Epithelial cell of proximal tubule (primary cell): ENCODE measurements around the gene CBX1. TPM values are rescaled to one million over a fixed set of nuclear protein-coding genes. Genes with fewer than 3 reads are reported as not detected.

Experiments
- DNase-seq: peaks from one replicate; pipeline ENCODE4 v3.0.0-alpha.2; 2011; ENCODE audit warnings: low read depth
- H3K4me3 ChIP-seq: 2 replicates; pipeline ENCODE4 v1.5.1; 2011; ENCODE audit warnings: low read depth, mild to moderate bottlenecking, low read length
- total RNA-seq: library from RNA; depleted of rRNA; stranded (reverse); fragments of >200 nt; gene quantifications from 2 replicates; pipeline ENCODE4 v1.2.3, GENCODE V29; 2015
- TF ChIP-seq, protein P1 (sequence below): conservative IDR thresholded peaks from 2 replicates; pipeline ENCODE4 v1.5.1; 2012; ENCODE audit warnings: low read depth, mild to moderate bottlenecking, low read length

The CBX1 gene
- total RNA-seq, 1 donor from 2014 or later, result 105 TPM

GRCh38 chr17:48057626-48058025 is 43.7 kb downstream of the CBX1 start:
- no peak for DNase-seq
- H3K4me3 ChIP-seq, result no peak overlapping the region
- TF ChIP-seq, protein P1, sequence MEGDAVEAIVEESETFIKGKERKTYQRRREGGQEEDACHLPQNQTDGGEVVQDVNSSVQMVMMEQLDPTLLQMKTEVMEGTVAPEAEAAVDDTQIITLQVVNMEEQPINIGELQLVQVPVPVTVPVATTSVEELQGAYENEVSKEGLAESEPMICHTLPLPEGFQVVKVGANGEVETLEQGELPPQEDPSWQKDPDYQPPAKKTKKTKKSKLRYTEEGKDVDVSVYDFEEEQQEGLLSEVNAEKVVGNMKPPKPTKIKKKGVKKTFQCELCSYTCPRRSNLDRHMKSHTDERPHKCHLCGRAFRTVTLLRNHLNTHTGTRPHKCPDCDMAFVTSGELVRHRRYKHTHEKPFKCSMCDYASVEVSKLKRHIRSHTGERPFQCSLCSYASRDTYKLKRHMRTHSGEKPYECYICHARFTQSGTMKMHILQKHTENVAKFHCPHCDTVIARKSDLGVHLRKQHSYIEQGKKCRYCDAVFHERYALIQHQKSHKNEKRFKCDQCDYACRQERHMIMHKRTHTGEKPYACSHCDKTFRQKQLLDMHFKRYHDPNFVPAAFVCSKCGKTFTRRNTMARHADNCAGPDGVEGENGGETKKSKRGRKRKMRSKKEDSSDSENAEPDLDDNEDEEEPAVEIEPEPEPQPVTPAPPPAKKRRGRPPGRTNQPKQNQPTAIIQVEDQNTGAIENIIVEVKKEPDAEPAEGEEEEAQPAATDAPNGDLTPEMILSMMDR, result no peak

GRCh38 chr17:48056879-48057278 is 44.4 kb downstream of the CBX1 start:
- no peak overlapping the region for H3K4me3 ChIP-seq
- TF ChIP-seq, protein P1, result no peak
- DNase-seq, result no peak

DNA sequence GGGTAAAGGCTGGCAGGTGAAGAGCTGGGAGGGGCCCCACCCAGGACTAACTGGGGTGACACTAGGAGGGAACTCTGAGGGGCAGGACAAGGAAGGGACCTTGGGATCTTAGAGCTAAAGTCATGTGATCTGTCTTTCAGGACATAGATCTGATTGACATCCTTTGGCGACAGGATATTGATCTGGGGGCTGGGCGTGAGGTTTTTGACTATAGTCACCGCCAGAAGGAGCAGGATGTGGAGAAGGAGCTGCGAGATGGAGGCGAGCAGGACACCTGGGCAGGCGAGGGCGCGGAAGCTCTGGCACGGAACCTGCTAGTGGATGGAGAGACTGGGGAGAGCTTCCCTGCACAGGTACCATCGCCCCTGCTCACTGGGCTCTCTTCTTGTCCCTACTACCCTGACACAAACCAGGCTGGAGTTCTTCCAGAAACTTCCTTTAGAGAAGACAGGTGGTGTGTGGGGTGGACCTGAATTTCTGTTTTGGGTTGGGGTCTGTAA is 45.0 kb downstream of the CBX1 start:
- no peak overlapping the region for H3K4me3 ChIP-seq
- DNase-seq, result no peak
- TF ChIP-seq, protein P1, result no peak

- no peak overlapping the region for H3K4me3 ChIP-seq
- TF ChIP-seq, protein P1, result no peak
- DNase-seq, result no peak
Observed at GRCh38 chr17:48055531-48056245, 45.6 kb downstream of the CBX1 start.

DNA sequence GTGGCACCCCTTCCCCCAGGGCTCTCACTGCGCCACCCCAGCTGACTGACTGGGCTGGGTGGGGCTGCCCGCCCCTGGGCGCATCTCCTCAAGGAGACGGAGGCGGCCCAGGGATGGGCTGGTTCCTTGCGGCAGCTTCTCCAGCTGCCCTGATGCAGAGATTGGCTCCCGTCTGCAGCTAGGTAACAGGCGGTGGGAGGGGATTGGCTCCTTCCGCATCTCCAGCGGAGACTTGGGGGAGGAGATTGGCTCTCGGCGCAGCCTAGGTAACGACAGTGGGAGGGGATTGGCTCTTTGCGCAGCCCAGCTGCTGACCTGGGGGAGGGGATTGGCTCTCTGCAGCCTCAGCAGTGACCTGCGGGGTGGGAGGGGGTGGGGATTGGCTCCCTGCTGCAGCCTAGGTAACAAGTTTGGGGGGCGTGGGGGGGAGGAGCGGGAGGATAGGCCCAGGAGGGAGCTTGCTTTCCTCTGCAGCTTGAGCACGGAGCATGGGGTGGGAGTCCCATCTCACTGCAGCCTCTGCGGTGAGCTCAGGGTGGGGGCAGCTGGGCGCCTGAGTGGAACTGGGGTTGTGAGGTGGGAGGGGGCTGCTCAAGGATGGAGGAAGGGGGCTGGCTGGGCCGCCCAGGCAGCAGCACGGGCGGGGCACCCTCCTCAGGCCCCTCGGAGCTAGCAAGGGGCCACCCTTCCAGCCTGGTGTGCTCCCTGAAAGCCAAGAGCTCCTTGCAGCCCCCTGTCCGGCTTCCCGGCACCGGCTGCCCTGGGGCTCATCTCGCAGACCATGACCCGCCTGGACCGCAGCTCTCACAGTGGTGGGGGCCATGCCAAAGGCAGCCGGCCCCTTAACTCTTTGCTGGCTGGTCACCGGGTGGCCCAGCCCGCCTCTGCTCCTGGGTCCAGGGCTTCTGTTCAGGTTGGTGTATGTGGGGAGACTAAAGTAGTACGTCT is 46.8 kb downstream of the CBX1 start:
- TF ChIP-seq, protein P1, result no peak
- no peak for DNase-seq
- peak overlapping the region; percentile 19 for H3K4me3 ChIP-seq

DNA sequence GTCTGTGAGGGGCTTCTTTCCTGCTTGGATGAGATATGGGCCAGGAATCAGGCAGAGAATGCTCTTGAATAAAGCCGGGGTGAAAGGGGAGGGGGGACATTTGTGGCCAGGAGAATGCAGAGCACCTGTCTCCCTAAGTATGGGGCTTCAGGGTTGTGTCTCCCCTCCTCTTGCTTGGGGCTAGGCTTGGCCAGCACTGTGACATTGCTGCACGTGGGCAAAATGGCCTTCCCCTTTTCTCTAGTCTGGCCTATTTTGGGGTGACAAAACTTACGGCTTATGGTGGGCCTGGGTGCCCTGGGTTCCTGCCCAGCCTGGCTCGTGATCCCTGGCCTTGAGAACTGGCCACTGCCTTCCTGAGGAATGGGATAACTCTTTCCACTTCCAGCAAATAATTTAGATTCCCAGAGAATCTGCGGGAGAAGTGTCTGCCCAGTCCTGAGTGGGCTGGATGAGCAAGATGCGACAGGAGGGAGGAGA is 47.5 kb downstream of the CBX1 start:
- TF ChIP-seq, protein P1, result no peak
- H3K4me3 ChIP-seq, result peak overlapping the region; percentile 83
- no peak for DNase-seq
